H1 (cell line): ENCODE measurements around the gene GTF2IRD1. TPM values are rescaled to one million over a fixed set of nuclear protein-coding genes. Genes with fewer than 3 reads are reported as not detected.
"Not testable (repeated sequence)": the region's sequence is repeated elsewhere in the genome, so short reads cannot be mapped to it uniquely, and the experiment has no call there.

Experiments
- CTCF ChIA-PET: fragments of 300-600 bp; sonication (Branson Sonifier 250); formaldehyde crosslinking; loops from one replicate; lab custom pipeline; 2021; ENCODE audit not compliant: partially characterized antibody; lab: Charles Lee
- POLR2A ChIA-PET: fragments of 300-600 bp; sonication (Branson Sonifier 250); formaldehyde crosslinking; loops from one replicate; lab custom pipeline; 2021; ENCODE audit warnings: inconsistent platforms; ENCODE audit not compliant: partially characterized antibody; lab: Charles Lee
- DNase-seq, 2 experiments: peaks; one replicate each; pipeline versions ENCODE4 v3.0.0 to v3.0.0-alpha.2; 2010 to 2022; ENCODE audit warnings: low spot score in 2 of 2, low read depth in 1 of 2, mixed read lengths in 1 of 2
- FAIRE-seq: peaks from 2 replicates; lab custom pipeline; 2011; peaks lifted over from hg19 to GRCh38; lab: Jason Lieb, UNC
- H2AFZ ChIP-seq: 2 replicates; pipeline ENCODE4 v1.8.1; 2012; ENCODE audit warnings: low read length, inconsistent platforms
- H2AK5ac ChIP-seq: 2 replicates; pipeline ENCODE4 v1.6.1; 2013; ENCODE audit warnings: low read depth, low read length
- H2BK120ac ChIP-seq: replicated peaks from 2 replicates; pipeline ENCODE3; 2013; ENCODE audit warnings: low read depth, low read length, inconsistent platforms
- H2BK12ac ChIP-seq: 2 replicates; pipeline ENCODE4 v1.6.1; 2013; ENCODE audit warnings: low read depth, low read length
- H2BK15ac ChIP-seq: 2 replicates; pipeline ENCODE4 v1.6.1; 2013; ENCODE audit warnings: low read length
- H2BK20ac ChIP-seq: 2 replicates; pipeline ENCODE4 v1.6.1; 2013; ENCODE audit warnings: low read length
- H2BK5ac ChIP-seq: 2 replicates; pipeline ENCODE4 v1.6.1; 2013; ENCODE audit warnings: low read depth, low read length
- H3K14ac ChIP-seq: 2 replicates; pipeline ENCODE4 v1.6.1; 2013; ENCODE audit warnings: inconsistent platforms; ENCODE audit not compliant: insufficient read length
- H3K18ac ChIP-seq: 2 replicates; pipeline ENCODE4 v1.6.1; 2013; ENCODE audit warnings: low read length; ENCODE audit errors: extremely low read depth
- H3K23ac ChIP-seq: 2 replicates; pipeline ENCODE4 v1.6.1; 2013; ENCODE audit warnings: inconsistent platforms; ENCODE audit not compliant: insufficient read length
- H3K23me2 ChIP-seq: 2 replicates; pipeline ENCODE4 v1.6.1; 2013; ENCODE audit warnings: low read depth, low read length
- H3K27ac ChIP-seq: 2 replicates; pipeline ENCODE4 v1.6.1; 2011; ENCODE audit warnings: low read depth, low read length, inconsistent platforms
- H3K27me3 ChIP-seq, 4 experiments: replicated peaks in 1 of 4; 1 replicate in 1 of 4; 2 replicates in 3 of 4; pipeline versions ENCODE4 v1.6.1 to v1.8.1; 2011 to 2013; ENCODE audit warnings: low read length in 3 of 4, mild to moderate bottlenecking in 3 of 4, inconsistent platforms in 2 of 4, mixed read lengths in 2 of 4, moderate library complexity in 1 of 4; ENCODE audit not compliant: control insufficient read depth in 3 of 4, insufficient read depth in 3 of 4; ENCODE audit errors: extremely low read depth in 1 of 4
- H3K36me3 ChIP-seq, 4 experiments: 2 replicates each; pipeline versions ENCODE4 v1.6.1 to v1.8.1; 2011 to 2013; ENCODE audit warnings: mild to moderate bottlenecking in 4 of 4, low read length in 3 of 4, moderate library complexity in 2 of 4, control low read depth in 1 of 4, inconsistent platforms in 1 of 4; ENCODE audit not compliant: insufficient read depth in 4 of 4, control insufficient read depth in 2 of 4
- H3K4ac ChIP-seq: replicated peaks from 2 replicates; pipeline ENCODE3; 2013; ENCODE audit warnings: low read length, low read depth, mixed read lengths, inconsistent platforms; ENCODE audit not compliant: insufficient read length
- H3K4me1 ChIP-seq, 4 experiments: replicated peaks in 1 of 4; 1 replicate in 1 of 4; 2 replicates in 3 of 4; pipeline versions ENCODE4 v1.6.1 to v1.8.1; 2011 to 2013; ENCODE audit warnings: low read length in 3 of 4, inconsistent platforms in 2 of 4, mixed read lengths in 1 of 4; ENCODE audit not compliant: insufficient read depth in 4 of 4, control insufficient read depth in 3 of 4
- H3K4me2 ChIP-seq, 2 experiments: 2 replicates each; pipeline versions ENCODE4 v1.6.1 to v1.8.1; 2011 to 2013; ENCODE audit warnings: low read depth in 2 of 2, low read length in 2 of 2, control low read depth in 1 of 2, inconsistent platforms in 1 of 2, mild to moderate bottlenecking in 1 of 2; ENCODE audit not compliant: insufficient read depth in 1 of 2
- H3K4me3 ChIP-seq, 4 experiments: fragments of 200-600, 300-600 bp in 1 of 4; sonication (generic), shearing (Covaris generic), sonication (Bioruptor Twin) in 1 of 4; 2 replicates each; pipeline versions ENCODE4 v1.5.1 to v1.8.1; 2011 to 2016; ENCODE audit warnings: low read length in 4 of 4, low read depth in 3 of 4, control low read depth in 2 of 4, inconsistent platforms in 2 of 4, mild to moderate bottlenecking in 2 of 4, mixed read lengths in 1 of 4, moderate library complexity in 1 of 4; ENCODE audit not compliant: insufficient read depth in 2 of 4; ENCODE audit errors: extremely low read depth in 1 of 4
- H3K56ac ChIP-seq: replicated peaks from 2 replicates; pipeline ENCODE3; 2013; ENCODE audit warnings: low read depth, mild to moderate bottlenecking, mixed read lengths, low read length, inconsistent platforms; ENCODE audit not compliant: insufficient read length
- H3K79me1 ChIP-seq: 2 replicates; pipeline ENCODE4 v1.6.1; 2013; ENCODE audit warnings: low read depth, low read length, control low read depth
- H3K79me2 ChIP-seq, 2 experiments: 2 replicates each; pipeline versions ENCODE4 v1.6.1 to v1.8.1; 2012 to 2013; ENCODE audit warnings: low read length in 2 of 2, mild to moderate bottlenecking in 2 of 2, inconsistent platforms in 1 of 2; ENCODE audit not compliant: insufficient read depth in 2 of 2, control insufficient read depth in 1 of 2
- H3K9ac ChIP-seq, 4 experiments: replicated peaks in 1 of 4; 1 replicate in 1 of 4; 2 replicates in 3 of 4; pipeline versions ENCODE4 v1.6.1 to v1.8.1; 2011 to 2013; ENCODE audit warnings: low read depth in 3 of 4, low read length in 3 of 4, control low read depth in 2 of 4, mild to moderate bottlenecking in 2 of 4, moderate library complexity in 2 of 4, inconsistent platforms in 1 of 4; ENCODE audit errors: extremely low read depth in 1 of 4
- H3K9me3 ChIP-seq, 2 experiments: 2 replicates each; pipeline versions ENCODE4 v1.6.1 to v1.8.1; 2012 to 2013; ENCODE audit warnings: mild to moderate bottlenecking in 2 of 2, moderate library complexity in 2 of 2, control low read depth in 1 of 2, inconsistent platforms in 1 of 2, low read depth in 1 of 2, low read length in 1 of 2, mixed read lengths in 1 of 2; ENCODE audit not compliant: insufficient read depth in 2 of 2
- H4K20me1 ChIP-seq, 2 experiments: replicated peaks in 1 of 2; 2 replicates each; pipeline versions ENCODE3 to v1.8.1; 2011 to 2013; ENCODE audit warnings: inconsistent platforms in 2 of 2, low read length in 2 of 2, mild to moderate bottlenecking in 1 of 2; ENCODE audit not compliant: insufficient read depth in 2 of 2, control insufficient read depth in 1 of 2
- H4K5ac ChIP-seq: 2 replicates; pipeline ENCODE4 v1.6.1; 2013; ENCODE audit warnings: low read length, low read depth, mixed read lengths, inconsistent platforms; ENCODE audit not compliant: insufficient read length
- H4K8ac ChIP-seq: 2 replicates; pipeline ENCODE4 v1.8.0; 2013; ENCODE audit warnings: mild to moderate bottlenecking, moderate library complexity, low read length, inconsistent platforms; ENCODE audit not compliant: insufficient read depth; ENCODE audit errors: extremely low read depth
- H4K91ac ChIP-seq: replicated peaks from 2 replicates; pipeline ENCODE3; 2013; ENCODE audit warnings: low read length, mixed read lengths, inconsistent platforms; ENCODE audit not compliant: insufficient read length
- WGBS, 2 experiments: shearing (Covaris generic) in 1 of 2; methylation state at CpG; one replicate each; pipeline versions ENCODE4 v1.1.6 to v1.1.7; 2013 to 2015; ENCODE audit warnings: low lambda C conversion rate in 2 of 2, mixed read lengths in 2 of 2, inconsistent platforms in 1 of 2, low coverage in 1 of 2, missing lambda C conversion rate in 1 of 2; ENCODE audit not compliant: insufficient replicate concordance in 2 of 2, insufficient coverage in 1 of 2, insufficient read length in 1 of 2; ENCODE audit errors: extremely low coverage in 1 of 2, missing lambda C conversion rate in 1 of 2; 5-methylcytosine and 5-hydroxymethylcytosine counted together
- polyA plus RNA-seq, 7 experiments: library from polyadenylated mRNA; depleted of rRNA in 3 of 7; stranded (reverse) in 5 of 7; unstranded in 2 of 7; fragments of >200 nt in 5 of 7; fragments of 200-250 nt in 2 of 7; gene quantifications; 1 replicate in 5 of 7; 2 replicates in 1 of 7; 4 replicates in 1 of 7; pipeline versions ENCODE4 v1.2.1 to v1.2.3, GENCODE V29; 2011 to 2013; ENCODE audit warnings: missing spikeins in 2 of 7, mixed read lengths in 2 of 7
- total RNA-seq: library from RNA; stranded (reverse); fragmentation: NEBNext Ultra II Directional; extraction: Animal tissue kit (Norgen Biotek cat#: 25700); gene quantifications from 2 replicates; pipeline ENCODE4 v1.2.1, GENCODE V29; 2021

GTF2IRD1 gene
- total and polyA plus RNA-seq, 2 of the 8 experiments (the other 6 are each of a cell fraction or from before 2014, with no cell fraction given): 27.4 to 45.4 TPM

DNA sequence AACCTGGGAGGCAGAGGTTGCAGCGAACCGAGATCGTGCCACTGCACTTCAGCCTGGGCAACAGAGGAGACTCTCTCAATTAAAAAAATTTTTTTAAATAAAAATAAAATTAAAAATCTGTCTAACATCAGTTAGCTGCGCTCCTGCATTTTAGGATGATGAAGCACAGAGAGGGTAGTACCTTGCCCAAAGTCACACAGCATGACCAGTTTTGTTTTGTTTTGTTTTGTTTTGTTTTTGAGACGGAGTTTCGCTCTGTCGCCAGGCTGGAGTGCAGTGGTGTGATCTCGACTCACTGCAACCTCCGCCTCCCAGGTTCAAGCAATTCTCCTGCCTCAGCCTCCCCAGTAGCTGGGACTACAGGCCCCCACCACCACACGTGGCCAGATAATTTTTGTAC is 55.7 kb downstream of the GTF2IRD1 start:
- CTCF ChIA-PET: interaction anchor here (1.1 to 1.4 kb wide), 2 partner anchors 92 to 99 kb away, joined by 4 to 6 read pairs; no protein-coding TSS in a partner anchor
- not testable (repeated sequence) for H3K4me2 ChIP-seq, H2AK5ac ChIP-seq, H3K27me3 ChIP-seq, H2BK20ac ChIP-seq, H3K4me3 ChIP-seq, H3K56ac ChIP-seq, H4K5ac ChIP-seq, H3K23me2 ChIP-seq, DNase-seq, H3K4ac ChIP-seq, H3K18ac ChIP-seq, H2BK120ac ChIP-seq, H2BK12ac ChIP-seq, H3K14ac ChIP-seq, H4K8ac ChIP-seq, H3K79me2 ChIP-seq, H2BK5ac ChIP-seq, H4K91ac ChIP-seq, FAIRE-seq, H3K79me1 ChIP-seq, H2BK15ac ChIP-seq, H3K9me3 ChIP-seq, H3K27ac ChIP-seq, H3K4me1 ChIP-seq, H3K23ac ChIP-seq, H3K9ac ChIP-seq, H2AFZ ChIP-seq
- Histone ChIP-seq H4K20me1 (peaks cover 0 to 11% of the 10 kb centered on the region in 2 experiments), H3K36me3 (peaks cover 0 to 18% (median 9%) of the 10 kb centered on the region in 4 experiments; a peak in 5 of 8 replicates)
- WGBS, 2 experiments: 89% methylated on average over 10 of the region's 10 CpGs; no CpG with 5 or more reads in 1 of the 2 experiments
- POLR2A ChIA-PET: interaction anchor here (0.6 to 2.7 kb wide), 4 partner anchors 8 to 620 kb away, joined by 3 to 12 read pairs (median 6); no protein-coding TSS in a partner anchor
